Epidermal melanocyte (primary cell): ENCODE measurements around the gene POM121L2.

Experiments
- DNase-seq: peaks from one replicate; pipeline ENCODE4 v3.0.0; 2011; ENCODE audit warnings: low spot score; ENCODE audit not compliant: insufficient read length

Gene POM121L2

DNA sequence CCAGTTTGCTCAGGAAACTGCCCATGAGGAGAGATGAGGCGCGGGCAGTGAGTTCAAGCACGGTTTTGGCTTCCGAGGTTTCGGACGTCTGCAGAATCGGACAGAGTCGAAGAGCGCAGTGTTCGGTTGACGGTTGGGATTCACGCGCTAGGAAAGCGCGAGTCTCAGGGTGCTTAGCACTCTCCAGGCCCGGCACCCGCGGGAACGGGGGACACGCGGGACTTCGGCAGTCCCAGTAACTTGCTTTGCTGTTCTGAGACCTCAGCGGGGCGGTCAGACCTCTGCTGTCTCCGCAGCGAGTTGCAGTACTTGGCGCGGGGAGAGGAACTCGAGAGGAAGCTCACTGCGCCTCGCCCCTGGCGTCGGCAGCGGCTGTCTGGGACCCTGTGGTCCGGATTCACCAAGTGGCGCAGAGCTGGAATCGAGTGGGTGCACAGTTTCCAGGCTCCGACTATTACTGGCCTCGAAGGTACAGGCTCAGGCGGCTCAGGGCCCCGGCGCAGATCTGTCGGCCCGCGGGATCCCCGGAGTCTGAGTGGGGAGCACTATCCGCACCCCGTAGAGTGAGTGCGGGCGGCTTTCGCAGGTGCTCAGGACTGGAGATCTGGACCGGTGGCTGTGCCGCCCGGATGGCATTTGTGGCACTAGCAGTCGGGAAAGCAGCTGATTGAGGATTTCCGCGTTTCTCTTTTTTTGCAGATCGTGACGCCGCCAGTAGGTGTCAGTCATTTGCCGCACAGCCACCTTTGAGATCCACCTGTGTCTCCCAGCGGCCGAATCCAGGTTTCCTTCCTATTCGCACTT lies at the start of gene POM121L2:
Gene POM121L2 (minus strand): TSS at position 128 of the 804 bp plus-strand sequence. CDS start 103 bp downstream, at position 25.
- no peak for DNase-seq

DNA sequence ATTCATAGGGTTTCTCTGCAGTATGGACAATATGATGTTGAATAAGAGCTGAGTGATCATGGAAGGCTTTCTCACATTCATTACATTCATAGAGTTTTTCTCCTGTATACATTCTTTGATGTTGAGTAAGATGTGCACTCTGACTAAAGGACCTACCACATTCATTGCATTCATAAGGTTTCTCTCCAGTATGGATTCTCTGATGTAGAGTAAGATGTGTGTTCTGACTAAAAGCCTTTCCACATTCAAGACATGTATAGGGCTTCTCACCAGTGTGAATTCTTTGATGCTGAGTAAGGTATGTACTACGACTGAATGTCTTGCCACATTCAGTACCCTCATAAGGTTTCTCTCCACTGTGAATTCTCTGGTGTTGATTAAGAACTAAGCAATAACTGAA lies 47.2 kb upstream of the POM121L2 start:
- DNase-seq = no peak

- no peak for DNase-seq
Measured at GRCh38 chr6:27358786-27359185, 46.7 kb upstream of the POM121L2 start.

- DNase-seq = no peak
Measured at GRCh38 chr6:27352850-27353249, 40.8 kb upstream of the POM121L2 start.

DNA sequence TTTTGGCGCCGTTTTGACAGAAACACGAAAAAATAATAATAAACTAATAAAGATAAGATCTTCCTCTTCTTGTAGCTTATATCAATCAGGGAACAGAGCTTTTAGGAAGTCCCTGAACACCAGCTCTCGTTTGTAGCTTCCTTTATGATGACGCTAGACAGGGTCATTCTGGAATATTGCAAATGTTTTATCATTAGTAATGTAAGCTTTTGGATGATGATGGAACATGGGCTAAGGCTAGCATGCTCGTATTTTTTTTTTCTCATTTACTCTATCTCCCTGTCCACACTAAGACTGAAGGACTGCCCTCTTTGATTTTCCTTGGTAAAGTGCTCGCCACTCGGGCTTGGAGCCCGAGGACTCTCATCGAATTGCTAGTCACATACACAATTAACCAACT lies 22.1 kb upstream of the POM121L2 start:
- DNase-seq = no peak

- no peak for DNase-seq
Measured at GRCh38 chr6:27333642-27334040, 21.6 kb upstream of the POM121L2 start.

GRCh38 chr6:27332692-27333641 lies 20.9 kb upstream of the POM121L2 start:
- DNase-seq = no peak

- DNase-seq = no peak
Measured at GRCh38 chr6:27327023-27327738, 15.1 kb upstream of the POM121L2 start.

DNA sequence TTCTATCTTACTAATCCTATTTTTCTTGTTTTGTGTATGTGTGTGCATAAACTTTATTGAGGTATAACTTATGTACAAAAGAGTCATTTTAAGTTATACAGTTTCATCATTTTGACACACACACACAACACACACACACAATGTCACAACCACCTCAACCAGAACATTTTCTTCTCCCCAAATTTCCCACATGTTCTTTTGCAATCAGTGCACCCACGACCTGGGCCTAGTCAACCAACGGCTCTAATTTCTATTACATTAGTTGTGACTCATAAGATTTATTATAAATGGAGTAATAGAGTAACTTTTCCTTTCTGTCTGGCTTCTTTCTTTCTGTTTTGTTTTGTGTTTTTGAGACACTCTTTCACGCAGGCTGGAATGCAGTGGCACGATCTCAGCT lies 9.8 kb upstream of the POM121L2 start:
- no peak for DNase-seq

DNA sequence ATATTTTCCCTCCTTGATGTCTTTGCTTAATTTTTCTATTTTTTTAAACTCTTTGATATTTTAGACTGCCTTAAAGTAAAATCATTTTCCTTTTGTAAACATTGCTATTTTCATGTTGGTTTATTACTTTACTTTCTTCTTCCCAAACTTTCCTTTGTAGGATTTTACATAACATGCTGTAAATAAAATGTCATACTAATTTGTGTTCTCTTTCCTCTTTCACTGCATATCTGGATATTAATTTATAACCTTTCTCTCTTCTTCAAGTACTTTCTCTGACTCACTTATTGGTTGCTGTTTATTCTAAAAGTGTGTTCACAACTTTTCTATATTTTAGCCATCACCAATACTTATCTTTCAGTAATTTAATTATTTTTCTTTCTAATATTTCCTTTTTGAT lies 9.3 kb upstream of the POM121L2 start:
- no peak for DNase-seq

- no peak for DNase-seq
Measured at GRCh38 chr6:27318973-27319372, 6.9 kb upstream of the POM121L2 start.

- no peak for DNase-seq
Measured at GRCh38 chr6:27314046-27314445, 2.0 kb upstream of the POM121L2 start.

DNA sequence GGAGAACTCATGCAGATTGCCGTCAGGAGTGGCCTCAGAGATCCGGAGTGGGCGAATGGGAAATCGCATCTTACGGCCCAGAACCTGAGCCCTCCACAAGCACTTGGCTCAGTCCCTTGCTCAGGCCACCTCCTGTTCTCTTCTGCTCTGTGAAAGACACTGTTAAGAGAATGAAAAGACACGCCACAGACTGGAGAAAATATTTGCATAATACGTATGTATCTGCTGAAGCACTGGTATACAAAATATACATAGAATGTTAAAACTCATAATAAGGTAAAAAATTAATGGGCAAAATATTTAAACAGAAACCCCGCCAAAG lies 838 bp upstream of the POM121L2 start:
- no peak for DNase-seq

GRCh38 chr6:27311806-27312145 lies 297 bp downstream of the POM121L2 start:
- DNase-seq = no peak

- DNase-seq = no peak
Measured at GRCh38 chr6:27303613-27304272, 8.3 kb downstream of the POM121L2 start.

DNA sequence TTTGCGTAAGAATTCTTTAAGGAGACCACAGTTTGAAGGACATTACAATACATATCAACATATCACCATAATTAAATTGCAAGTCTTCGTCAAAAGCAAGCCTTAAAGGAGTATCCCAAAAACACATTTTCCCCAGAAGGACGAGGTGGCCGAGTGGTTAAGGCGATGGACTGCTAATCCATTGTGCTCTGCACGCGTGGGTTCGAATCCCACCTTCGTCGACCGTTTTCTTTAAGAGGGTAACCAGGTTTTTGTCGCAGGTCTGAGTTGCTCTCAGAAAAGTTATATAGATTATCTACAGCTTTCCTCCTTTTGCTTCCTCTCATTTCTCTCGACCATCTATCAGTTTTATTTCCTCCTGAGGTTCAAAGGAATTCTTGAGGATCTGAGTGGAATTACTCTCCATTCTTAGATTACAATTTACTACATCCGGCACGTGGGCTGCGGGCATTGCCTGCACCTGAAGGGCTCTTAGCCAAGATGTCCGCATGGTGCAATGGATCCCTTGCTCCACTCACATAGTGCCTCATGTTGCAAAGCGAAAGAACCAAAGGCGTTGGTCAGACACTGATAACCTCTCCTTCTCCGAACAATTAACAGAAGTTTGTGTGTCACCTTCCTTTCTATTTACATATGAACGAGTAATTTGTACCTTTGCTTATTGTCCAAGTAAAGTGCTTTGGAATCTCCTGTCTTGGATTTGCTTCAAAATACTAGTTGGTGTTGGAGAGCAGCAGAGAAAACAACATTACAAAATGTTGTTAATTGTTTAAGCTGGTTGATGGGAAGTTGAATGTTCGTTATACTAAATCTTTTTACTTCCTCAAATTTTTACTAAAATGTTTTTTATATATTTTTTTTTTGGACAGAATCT lies 14.0 kb downstream of the POM121L2 start:
- no peak for DNase-seq

DNA sequence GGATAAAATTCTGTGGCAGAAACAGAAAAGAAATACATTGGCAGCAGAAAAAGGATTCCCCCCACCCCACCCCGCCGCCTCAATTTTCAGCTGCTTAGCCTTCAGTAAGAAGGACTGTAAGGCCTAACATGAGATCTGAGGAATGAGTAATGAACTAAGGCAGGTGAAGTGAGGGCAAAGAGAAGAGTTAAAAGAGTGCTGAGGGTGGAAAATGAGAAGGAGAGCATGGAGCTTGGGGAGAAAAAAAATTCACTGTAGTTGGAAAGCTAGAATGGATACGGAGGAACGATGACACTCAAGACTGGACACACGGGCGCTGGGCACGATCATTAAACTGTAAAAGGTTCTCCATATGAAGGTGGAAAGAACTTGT lies 14.6 kb downstream of the POM121L2 start:
- DNase-seq = no peak

DNA sequence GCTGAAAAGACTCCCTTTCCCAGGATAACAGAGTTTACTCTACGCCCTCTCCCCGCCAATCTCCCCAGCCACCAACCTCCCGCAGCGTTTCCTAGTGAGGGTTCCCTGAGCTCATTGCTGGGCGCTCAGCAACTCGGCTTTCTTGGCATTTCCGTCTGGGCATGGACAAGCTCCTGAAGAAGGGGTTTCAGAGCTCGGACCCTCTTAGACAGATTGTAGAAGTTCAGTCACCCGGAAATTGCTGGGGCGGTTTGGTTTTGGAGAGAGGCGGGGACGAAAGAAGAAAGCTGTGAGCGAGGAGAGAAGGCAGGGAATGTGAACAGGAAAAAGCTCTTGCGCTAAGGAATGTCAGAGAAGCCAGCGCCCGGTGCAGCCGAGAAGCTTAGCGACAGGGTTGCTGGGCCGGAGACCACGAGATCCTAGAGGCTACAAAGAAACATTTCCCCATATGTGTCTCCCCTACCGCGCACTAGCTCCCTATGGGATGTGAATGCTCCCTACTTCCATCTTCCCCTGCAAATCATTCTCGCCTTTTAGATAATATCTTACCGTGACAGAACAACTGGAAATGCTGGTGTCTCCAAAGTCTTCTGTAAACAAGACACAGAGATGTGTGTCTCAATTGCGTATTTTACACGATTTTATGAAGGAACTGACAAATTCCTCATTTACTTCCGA lies 15.8 kb downstream of the POM121L2 start:
- no peak for DNase-seq

GRCh38 chr6:27295301-27296079 lies 16.6 kb downstream of the POM121L2 start:
- no peak for DNase-seq
